Smooth muscle cell (in vitro differentiated cells): ENCODE results near the gene ACP2. TPM values are rescaled to one million over a fixed set of nuclear protein-coding genes. Genes with fewer than 3 reads are reported as not detected.

ENCODE experiments used
- DNase-seq: peaks from one replicate; lab custom pipeline; 2025; ENCODE audit not compliant: unreplicated experiment; lab: John Stamatoyannopoulos, UW
- H2AFZ ChIP-seq: fragments of 200-600 bp; sonication (generic); 2 replicates; pipeline ENCODE4 v1.6.0; 2016; ENCODE audit warnings: antibody characterized with exemption, low read depth, mild to moderate bottlenecking
- H3F3A ChIP-seq: fragments of 200-600 bp; sonication (generic); 2 replicates; pipeline ENCODE4 v1.6.0; 2017; ENCODE audit warnings: antibody characterized with exemption, low read depth
- H3K27ac ChIP-seq: fragments of 200-600 bp; sonication (generic); 2 replicates; pipeline ENCODE4 v1.5.1; 2016; ENCODE audit warnings: low read depth, mild to moderate bottlenecking
- H3K27me3 ChIP-seq: fragments of 200-600 bp; sonication (generic); 2 replicates; pipeline ENCODE4 v1.6.1; 2016; ENCODE audit warnings: low read depth, mild to moderate bottlenecking
- H3K36me3 ChIP-seq: fragments of 200-600 bp; sonication (generic); 2 replicates; pipeline ENCODE4 v1.5.1; 2016; ENCODE audit warnings: low read depth
- H3K4me1 ChIP-seq: fragments of 200-600 bp; sonication (generic); 2 replicates; pipeline ENCODE4 v1.5.1; 2016; ENCODE audit warnings: low read depth
- H3K4me2 ChIP-seq: fragments of 200-600 bp; sonication (generic); 2 replicates; pipeline ENCODE4 v1.6.0; 2016; ENCODE audit warnings: mild to moderate bottlenecking
- H3K4me3 ChIP-seq: fragments of 200-600 bp; sonication (generic); 2 replicates; pipeline ENCODE4 v1.5.1; 2016; ENCODE audit warnings: mild to moderate bottlenecking
- H3K79me2 ChIP-seq: fragments of 200-600 bp; sonication (generic); 2 replicates; pipeline ENCODE4 v1.6.0; 2016; ENCODE audit warnings: low read depth, mild to moderate bottlenecking
- H3K9ac ChIP-seq: fragments of 200-600 bp; sonication (generic); 2 replicates; pipeline ENCODE4 v1.6.0; 2016; ENCODE audit warnings: low read depth
- H3K9me3 ChIP-seq: fragments of 200-600 bp; sonication (generic); replicated peaks from 2 replicates; pipeline ENCODE4 v1.5.1; 2016; ENCODE audit warnings: low read depth
- H4K20me1 ChIP-seq: fragments of 200-600 bp; sonication (generic); 2 replicates; pipeline ENCODE4 v1.6.0; 2016; ENCODE audit warnings: low read depth
- CTCF ChIP-seq: fragments of 200-600 bp; sonication (generic); IDR thresholded peaks from 2 replicates; pipeline ENCODE4 v1.5.1; 2017; ENCODE audit warnings: borderline replicate concordance, mild to moderate bottlenecking, antibody characterized with exemption; ENCODE audit not compliant: insufficient read depth, poor library complexity, severe bottlenecking
- WGBS: methylation state at CpG from one replicate; pipeline ENCODE4 v1.1.7; 2016; ENCODE audit warnings: low lambda C conversion rate; 5-methylcytosine and 5-hydroxymethylcytosine counted together
- polyA plus RNA-seq: library from polyadenylated mRNA; unstranded; fragments of >200 nt; fragmentation: Nextera tagmentation; extraction: Ambion mirVana; gene quantifications from 2 replicates; pipeline ENCODE4 v1.2.1, GENCODE V29; 2016
- total RNA-seq: library from RNA; depleted of rRNA; stranded (reverse); fragments of >200 nt; gene quantifications from 2 replicates; pipeline ENCODE4 v1.2.3, GENCODE V29; 2014

Gene ACP2
- total and polyA plus RNA-seq, 2 experiments from 2014 or later: 26.3 to 62.4 TPM

DNA sequence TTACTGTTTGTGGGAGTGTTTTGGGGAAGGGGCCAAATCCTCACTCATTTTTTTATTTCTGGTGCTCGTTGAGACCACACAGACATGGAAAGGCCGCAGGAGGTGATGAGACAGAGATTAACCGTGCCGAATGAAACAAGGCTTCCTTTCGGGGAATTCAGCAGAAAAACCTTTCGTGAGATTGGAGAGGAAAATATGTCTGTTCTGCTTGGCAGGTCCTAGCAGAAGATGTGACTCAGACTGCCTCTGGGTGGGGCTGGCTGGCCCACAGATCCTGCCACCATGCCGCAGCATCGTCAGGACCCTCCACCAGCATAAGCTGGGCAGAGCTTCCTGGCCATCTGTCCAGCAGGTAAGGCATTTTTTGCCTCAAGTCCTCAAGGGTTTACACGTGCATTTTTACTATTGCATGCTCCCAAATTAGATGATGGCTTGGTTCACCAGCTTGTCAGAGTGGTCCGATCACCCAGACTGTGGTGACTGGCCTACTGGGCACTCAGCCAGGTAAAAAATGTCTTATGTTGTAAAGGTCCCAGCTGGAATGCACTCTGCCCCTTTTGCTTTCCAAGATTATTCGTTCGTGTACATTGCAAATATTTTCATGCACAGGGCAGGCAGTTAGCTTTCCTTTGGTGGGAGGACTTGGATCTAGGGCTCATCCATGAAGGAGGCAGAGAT is 32.4 kb downstream of the ACP2 start:
- peak overlapping the region; percentile 95 for H3K4me2 ChIP-seq
- peak overlapping the region; percentile 94 for H3K9ac ChIP-seq
- H4K20me1 ChIP-seq: peaks cover 47% of the 10 kb centered on the region
- H3K9me3 ChIP-seq: no peaks in the 10 kb centered on the region
- no peaks in the 10 kb centered on the region for H3K27me3 ChIP-seq
- no peak for TF ChIP-seq CTCF
- H3K79me2 ChIP-seq: peaks cover 30% of the 10 kb centered on the region
- peak; percentile 57 for DNase-seq
- peaks cover 14% of the 10 kb centered on the region for H3K4me1 ChIP-seq
- H2AFZ ChIP-seq: no peak overlapping the region
- H3K4me3 ChIP-seq: peak overlapping the region; percentile 68
- peaks cover 2% of the 10 kb centered on the region for H3F3A ChIP-seq
- no peaks in the 10 kb centered on the region for H3K36me3 ChIP-seq
- WGBS: 6% methylated on average over 12 of the region's 12 CpGs
- peak overlapping the region; percentile 96 for H3K27ac ChIP-seq

GRCh38 chr11:47215366-47215910 is 33.2 kb downstream of the ACP2 start:
- Histone ChIP-seq H3K27me3 (no peaks in the 10 kb centered on the region), H3K4me2 (peak overlapping the region; percentile 95), H3K27ac (peak overlapping the region; percentile 96), H3K9ac (peak overlapping the region; percentile 94), H3K9me3 (no peaks in the 10 kb centered on the region), H3K4me3 (peak overlapping the region; percentile 68), H3K36me3 (no peaks in the 10 kb centered on the region), H2AFZ (peak overlapping the region; percentile 6), H4K20me1 (peaks cover 40% of the 10 kb centered on the region), H3K79me2 (peaks cover 30% of the 10 kb centered on the region), H3K4me1 (peaks cover 14% of the 10 kb centered on the region), H3F3A (peaks cover 2% of the 10 kb centered on the region)
- no peak for TF ChIP-seq CTCF
- 10% methylated on average over 15 of the region's 15 CpGs for WGBS
- DNase-seq: no peak

GRCh38 chr11:47213950-47214565 is 34.6 kb downstream of the ACP2 start:
- peak overlapping the region; percentile 96 for H3K27ac ChIP-seq
- H3K4me2 ChIP-seq: peak overlapping the region; percentile 95
- no peaks in the 10 kb centered on the region for H3K36me3 ChIP-seq
- TF ChIP-seq CTCF: no peak
- H4K20me1 ChIP-seq: peaks cover 26% of the 10 kb centered on the region
- H3F3A ChIP-seq: peaks cover 2% of the 10 kb centered on the region
- peaks cover 25% of the 10 kb centered on the region for H3K79me2 ChIP-seq
- H3K4me3 ChIP-seq: peak overlapping the region; percentile 68
- peak; percentile 35 for DNase-seq
- H3K9me3 ChIP-seq: no peaks in the 10 kb centered on the region
- no peaks in the 10 kb centered on the region for H3K27me3 ChIP-seq
- peak overlapping the region; percentile 63 for H2AFZ ChIP-seq
- H3K9ac ChIP-seq: peak overlapping the region; percentile 34
- peaks cover 14% of the 10 kb centered on the region for H3K4me1 ChIP-seq
- 36% methylated on average over 20 of the region's 20 CpGs for WGBS
